K562 (cell line): ENCODE data around the gene IL4I1. TPM values are rescaled to one million over a fixed set of nuclear protein-coding genes. Genes with fewer than 3 reads are reported as not detected.

Experiments
- CEBPG ChIP-seq, 3 experiments: fragments of 200-800 bp in 1 of 3; sonication (Bioruptor generic) in 1 of 3; sonication (generic) in 1 of 3; formaldehyde crosslinking in 1 of 3; IDR thresholded peaks in 2 of 3; conservative IDR thresholded peaks in 1 of 3; 2 replicates each; pipeline versions ENCODE4 v1.6.1 to v1.8.0; 2016 to 2022; ENCODE audit warnings: missing compliant biosample characterization in 2 of 3, missing genetic modification characterization in 2 of 3, mild to moderate bottlenecking in 1 of 3, missing genetic modification reagents in 1 of 3
- CHCHD3 ChIP-seq: fragments of 250-450 bp; sonication (Bioruptor Pico); IDR thresholded peaks from 2 replicates; pipeline ENCODE4 v2.1.2; 2022; ENCODE audit warnings: mild to moderate bottlenecking
- CREM ChIP-seq: IDR thresholded peaks from 2 replicates; pipeline ENCODE4 v1.6.1; 2014; ENCODE audit warnings: antibody characterized with exemption, low read depth
- HOXB6 ChIP-seq: fragments of 250-450 bp; sonication (Bioruptor Pico); IDR thresholded peaks from 2 replicates; pipeline ENCODE4 v1.5.1; 2022; ENCODE audit warnings: mild to moderate bottlenecking, borderline replicate concordance
- KDM1A ChIP-seq, 2 experiments: fragments of 450-650 bp; IDR thresholded peaks; 2 replicates each; pipeline ENCODE4 v1.6.1; 2016; ENCODE audit warnings: mild to moderate bottlenecking in 2 of 2
- MAFK ChIP-seq: IDR thresholded peaks from 2 replicates; pipeline ENCODE4 v1.6.1; 2011; ENCODE audit warnings: low read length, improper control_type of control experiment
- POLR2G ChIP-seq: fragments of 200-400 bp; formaldehyde crosslinking; IDR thresholded peaks from 2 replicates; pipeline ENCODE4 v1.6.1; 2017; ENCODE audit warnings: low read depth, mild to moderate bottlenecking, antibody characterized with exemption, low read length, moderate library complexity
- SAFB ChIP-seq: fragments of 200-400 bp; formaldehyde crosslinking; IDR thresholded peaks from 2 replicates; pipeline ENCODE4 v1.6.1; 2017; ENCODE audit warnings: low read depth, low read length, borderline replicate concordance
- SETDB1 ChIP-seq: IDR thresholded peaks from one replicate; pipeline ENCODE4 v1.6.1; 2012; ENCODE audit warnings: low read length, control low read depth, inconsistent platforms
- ZFP36 ChIP-seq: fragments of 150-350 bp; IDR thresholded peaks from 2 replicates; pipeline ENCODE4 v1.6.1; 2018; ENCODE audit warnings: low read length, low read depth; ENCODE audit not compliant: partially characterized antibody
- ZNF41 ChIP-seq: fragments of 250-450 bp; sonication (Bioruptor Pico); conservative IDR thresholded peaks from 2 replicates; pipeline ENCODE4 v1.4.0; 2020; ENCODE audit warnings: mild to moderate bottlenecking
- ZNF561 ChIP-seq: fragments of 450-650 bp; formaldehyde crosslinking; conservative IDR thresholded peaks from 2 replicates; pipeline ENCODE4 v1.4.0; 2020; ENCODE audit warnings: mild to moderate bottlenecking, moderate library complexity
- polyA plus RNA-seq, 8 experiments: library from polyadenylated mRNA; depleted of rRNA in 4 of 8; stranded (reverse) in 5 of 8; unstranded in 3 of 8; fragments of >200 nt; fragmentation: Nextera tagmentation in 2 of 8; fragmentation: Illumina TruSeq in 1 of 8; extraction: Ambion mirVana in 2 of 8; extraction: Trizol in 1 of 8; gene quantifications; 2 replicates each; pipeline versions ENCODE4 v1.2.1 to v1.2.3, GENCODE V29; 2011 to 2014; ENCODE audit warnings: inconsistent platforms in 1 of 8, missing spikeins in 1 of 8
- total RNA-seq, 7 experiments: library from RNA; depleted of rRNA in 6 of 7; stranded (reverse); fragments of >200 nt in 6 of 7; fragmentation: Illumina TruSeq in 2 of 7; extraction: Trizol in 2 of 7; gene quantifications; 2 replicates each; pipeline versions ENCODE4 v1.2.1 to v1.2.3, GENCODE V29; 2011 to 2021; ENCODE audit warnings: low replicate concordance in 1 of 7
- TF ChIP-seq, protein P1 (sequence below): conservative IDR thresholded peaks from 2 replicates; pipeline ENCODE4 v1.6.1; 2011; ENCODE audit warnings: low read depth, mild to moderate bottlenecking, low read length; ENCODE audit not compliant: control insufficient read depth
- TF ChIP-seq, protein P2 (sequence below): fragments of 450-650 bp; formaldehyde crosslinking; IDR thresholded peaks from 2 replicates; pipeline ENCODE4 v1.4.0; 2022; ENCODE audit warnings: missing genetic modification characterization
- TF ChIP-seq, protein P3 (sequence below): sonication (generic); formaldehyde crosslinking; IDR thresholded peaks from 2 replicates; pipeline ENCODE4 v1.8.0; 2022; ENCODE audit warnings: mild to moderate bottlenecking, missing genetic modification reagents
- TF ChIP-seq, protein P4 (sequence below): fragments of 450-650 bp; formaldehyde crosslinking; IDR thresholded peaks from 2 replicates; pipeline ENCODE4 v1.4.0; 2020; ENCODE audit warnings: mild to moderate bottlenecking, moderate library complexity
- TF ChIP-seq, protein P5 (sequence below): fragments of 450-650 bp; IDR thresholded peaks from 2 replicates; pipeline ENCODE4 v1.6.1; 2016; ENCODE audit warnings: mild to moderate bottlenecking
- TF ChIP-seq, protein P6 (sequence below): fragments of 450-650 bp; formaldehyde crosslinking; IDR thresholded peaks from 2 replicates; pipeline ENCODE4 v1.4.0; 2020; ENCODE audit warnings: mild to moderate bottlenecking, mixed read lengths

IL4I1 gene
- total and polyA plus RNA-seq, 9 of the 15 experiments (the other 6 are each of a cell fraction or from before 2014, with no cell fraction given), result 0.06 to 0.95 (median 0.43) TPM; not detected in 2

DNA sequence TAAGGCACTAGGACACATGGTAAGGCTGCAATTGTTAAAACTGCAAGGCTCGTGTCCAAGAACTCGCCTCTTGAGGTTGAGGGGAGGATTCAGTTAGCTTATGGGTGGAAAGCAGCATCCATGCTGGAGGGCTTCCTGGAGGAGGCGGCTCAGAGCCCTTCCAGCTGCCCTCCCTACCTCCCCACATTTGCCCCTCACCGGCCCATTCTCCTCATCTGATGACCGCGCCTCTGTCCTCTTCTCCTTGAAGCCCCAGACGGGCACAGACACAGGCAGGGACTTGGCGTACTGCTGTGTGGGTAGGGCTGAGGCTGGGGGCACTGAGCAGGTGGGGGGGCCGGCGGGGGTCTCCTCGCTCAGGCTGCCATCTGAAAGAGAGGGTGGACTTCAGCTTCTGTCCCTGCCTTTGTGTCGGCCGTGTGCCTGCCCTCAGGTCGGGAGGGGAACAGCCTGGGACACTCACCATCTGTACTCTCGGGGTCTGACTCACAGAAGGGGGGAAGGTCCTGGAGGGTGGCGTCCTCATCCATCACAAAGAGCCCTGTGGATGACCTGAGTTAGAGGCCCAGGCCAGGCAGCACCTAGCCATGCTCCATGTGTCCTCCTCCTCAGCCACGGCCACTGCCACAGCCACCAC, 25.2 kb downstream of the IL4I1 start (continued):
- TF ChIP-seq ZFP36, result peak; percentile 98
- TF ChIP-seq, protein P1, sequence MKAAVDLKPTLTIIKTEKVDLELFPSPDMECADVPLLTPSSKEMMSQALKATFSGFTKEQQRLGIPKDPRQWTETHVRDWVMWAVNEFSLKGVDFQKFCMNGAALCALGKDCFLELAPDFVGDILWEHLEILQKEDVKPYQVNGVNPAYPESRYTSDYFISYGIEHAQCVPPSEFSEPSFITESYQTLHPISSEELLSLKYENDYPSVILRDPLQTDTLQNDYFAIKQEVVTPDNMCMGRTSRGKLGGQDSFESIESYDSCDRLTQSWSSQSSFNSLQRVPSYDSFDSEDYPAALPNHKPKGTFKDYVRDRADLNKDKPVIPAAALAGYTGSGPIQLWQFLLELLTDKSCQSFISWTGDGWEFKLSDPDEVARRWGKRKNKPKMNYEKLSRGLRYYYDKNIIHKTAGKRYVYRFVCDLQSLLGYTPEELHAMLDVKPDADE, result no peak
- no peak for TF ChIP-seq ZNF561
- TF ChIP-seq, protein P2, sequence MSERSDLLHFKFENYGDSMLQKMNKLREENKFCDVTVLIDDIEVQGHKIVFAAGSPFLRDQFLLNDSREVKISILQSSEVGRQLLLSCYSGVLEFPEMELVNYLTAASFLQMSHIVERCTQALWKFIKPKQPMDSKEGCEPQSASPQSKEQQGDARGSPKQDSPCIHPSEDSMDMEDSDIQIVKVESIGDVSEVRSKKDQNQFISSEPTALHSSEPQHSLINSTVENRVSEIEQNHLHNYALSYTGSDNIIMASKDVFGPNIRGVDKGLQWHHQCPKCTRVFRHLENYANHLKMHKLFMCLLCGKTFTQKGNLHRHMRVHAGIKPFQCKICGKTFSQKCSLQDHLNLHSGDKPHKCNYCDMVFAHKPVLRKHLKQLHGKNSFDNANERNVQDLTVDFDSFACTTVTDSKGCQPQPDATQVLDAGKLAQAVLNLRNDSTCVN (CRISPR knock-in tag), result no peak
- TF ChIP-seq, protein P3, sequence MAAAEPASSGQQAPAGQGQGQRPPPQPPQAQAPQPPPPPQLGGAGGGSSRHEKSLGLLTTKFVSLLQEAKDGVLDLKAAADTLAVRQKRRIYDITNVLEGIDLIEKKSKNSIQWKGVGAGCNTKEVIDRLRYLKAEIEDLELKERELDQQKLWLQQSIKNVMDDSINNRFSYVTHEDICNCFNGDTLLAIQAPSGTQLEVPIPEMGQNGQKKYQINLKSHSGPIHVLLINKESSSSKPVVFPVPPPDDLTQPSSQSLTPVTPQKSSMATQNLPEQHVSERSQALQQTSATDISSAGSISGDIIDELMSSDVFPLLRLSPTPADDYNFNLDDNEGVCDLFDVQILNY, result no peak
- TF ChIP-seq, protein P4, sequence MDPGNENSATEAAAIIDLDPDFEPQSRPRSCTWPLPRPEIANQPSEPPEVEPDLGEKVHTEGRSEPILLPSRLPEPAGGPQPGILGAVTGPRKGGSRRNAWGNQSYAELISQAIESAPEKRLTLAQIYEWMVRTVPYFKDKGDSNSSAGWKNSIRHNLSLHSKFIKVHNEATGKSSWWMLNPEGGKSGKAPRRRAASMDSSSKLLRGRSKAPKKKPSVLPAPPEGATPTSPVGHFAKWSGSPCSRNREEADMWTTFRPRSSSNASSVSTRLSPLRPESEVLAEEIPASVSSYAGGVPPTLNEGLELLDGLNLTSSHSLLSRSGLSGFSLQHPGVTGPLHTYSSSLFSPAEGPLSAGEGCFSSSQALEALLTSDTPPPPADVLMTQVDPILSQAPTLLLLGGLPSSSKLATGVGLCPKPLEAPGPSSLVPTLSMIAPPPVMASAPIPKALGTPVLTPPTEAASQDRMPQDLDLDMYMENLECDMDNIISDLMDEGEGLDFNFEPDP (CRISPR knock-in tag), result no peak
- TF ChIP-seq, protein P5, sequence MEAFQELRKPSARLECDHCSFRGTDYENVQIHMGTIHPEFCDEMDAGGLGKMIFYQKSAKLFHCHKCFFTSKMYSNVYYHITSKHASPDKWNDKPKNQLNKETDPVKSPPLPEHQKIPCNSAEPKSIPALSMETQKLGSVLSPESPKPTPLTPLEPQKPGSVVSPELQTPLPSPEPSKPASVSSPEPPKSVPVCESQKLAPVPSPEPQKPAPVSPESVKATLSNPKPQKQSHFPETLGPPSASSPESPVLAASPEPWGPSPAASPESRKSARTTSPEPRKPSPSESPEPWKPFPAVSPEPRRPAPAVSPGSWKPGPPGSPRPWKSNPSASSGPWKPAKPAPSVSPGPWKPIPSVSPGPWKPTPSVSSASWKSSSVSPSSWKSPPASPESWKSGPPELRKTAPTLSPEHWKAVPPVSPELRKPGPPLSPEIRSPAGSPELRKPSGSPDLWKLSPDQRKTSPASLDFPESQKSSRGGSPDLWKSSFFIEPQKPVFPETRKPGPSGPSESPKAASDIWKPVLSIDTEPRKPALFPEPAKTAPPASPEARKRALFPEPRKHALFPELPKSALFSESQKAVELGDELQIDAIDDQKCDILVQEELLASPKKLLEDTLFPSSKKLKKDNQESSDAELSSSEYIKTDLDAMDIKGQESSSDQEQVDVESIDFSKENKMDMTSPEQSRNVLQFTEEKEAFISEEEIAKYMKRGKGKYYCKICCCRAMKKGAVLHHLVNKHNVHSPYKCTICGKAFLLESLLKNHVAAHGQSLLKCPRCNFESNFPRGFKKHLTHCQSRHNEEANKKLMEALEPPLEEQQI, result no peak
- no peak for TF ChIP-seq MAFK
- TF ChIP-seq, protein P6, sequence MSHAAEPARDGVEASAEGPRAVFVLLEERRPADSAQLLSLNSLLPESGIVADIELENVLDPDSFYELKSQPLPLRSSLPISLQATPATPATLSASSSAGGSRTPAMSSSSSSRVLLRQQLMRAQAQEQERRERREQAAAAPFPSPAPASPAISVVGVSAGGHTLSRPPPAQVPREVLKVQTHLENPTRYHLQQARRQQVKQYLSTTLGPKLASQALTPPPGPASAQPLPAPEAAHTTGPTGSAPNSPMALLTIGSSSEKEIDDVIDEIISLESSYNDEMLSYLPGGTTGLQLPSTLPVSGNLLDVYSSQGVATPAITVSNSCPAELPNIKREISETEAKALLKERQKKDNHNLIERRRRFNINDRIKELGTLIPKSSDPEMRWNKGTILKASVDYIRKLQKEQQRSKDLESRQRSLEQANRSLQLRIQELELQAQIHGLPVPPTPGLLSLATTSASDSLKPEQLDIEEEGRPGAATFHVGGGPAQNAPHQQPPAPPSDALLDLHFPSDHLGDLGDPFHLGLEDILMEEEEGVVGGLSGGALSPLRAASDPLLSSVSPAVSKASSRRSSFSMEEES (CRISPR knock-in tag), result no peak
- no peak for TF ChIP-seq SETDB1
- TF ChIP-seq ZNF41, result no peak
- no peak for TF ChIP-seq SAFB
- TF ChIP-seq POLR2G, result 0 out of 2 replicates have a peak, but pooled peaks have one; percentile 15
- TF ChIP-seq CREM, result no peak
- 0 out of 4 replicates have a peak, but pooled peaks of 1 of the 2 experiments have one; percentile 16 for TF ChIP-seq KDM1A (IDR thresholded peaks at IDR 0.05)
- no peak for TF ChIP-seq CHCHD3
- no peak for TF ChIP-seq CEBPG (CRISPR knock-in tag; IDR thresholded peaks at IDR 0.05)
- no peak for TF ChIP-seq CEBPG (tag; conservative IDR thresholded peaks at IDR 0.05 in 1 of 2, IDR thresholded peaks at IDR 0.05 in 1 of 2)
- TF ChIP-seq HOXB6 (CRISPR knock-in tag), result no peak
